Activated T-helper 1 cell treated with anti-CD3 and anti-CD28 coated beads, Interleukin-12 subunit alpha, Interleukin-12 subunit beta, Interleukin-2, Interleukin-4 antibody, amounts not matched to agents 30 ng/mL and 10 ng/mL and 1 ng/mL, durations not matched to agents 14 hours and 24 hours and 36 hours (primary cell): ENCODE data around the gene PLXNA3. TPM values are rescaled to one million over a fixed set of nuclear protein-coding genes. Genes with fewer than 3 reads are reported as not detected.

Experiments used
- DNase-seq: peaks from one replicate; pipeline ENCODE4 v3.0.0; 2021; ENCODE audit warnings: low spot score
- H3K27ac Mint-ChIP-seq: one replicate; pipeline ENCODE4 v1.8.0; 2021; ENCODE audit warnings: mild to moderate bottlenecking, mixed read lengths
- H3K27me3 Mint-ChIP-seq: one replicate; pipeline ENCODE4 v1.8.0; 2022; ENCODE audit warnings: mild to moderate bottlenecking, moderate library complexity, mixed read lengths; ENCODE audit not compliant: insufficient read depth
- H3K36me3 Mint-ChIP-seq: one replicate; pipeline ENCODE4 v1.8.0; 2021; ENCODE audit warnings: low read depth, mixed read lengths
- H3K4me1 Mint-ChIP-seq: one replicate; pipeline ENCODE4 v1.8.0; 2021; ENCODE audit warnings: low read depth, mixed read lengths
- H3K4me3 Mint-ChIP-seq: one replicate; pipeline ENCODE4 v1.8.0; 2021; ENCODE audit warnings: mild to moderate bottlenecking, moderate library complexity, mixed read lengths
- H3K9me3 Mint-ChIP-seq: one replicate; pipeline ENCODE4 v1.8.0; 2021; ENCODE audit warnings: mixed read lengths
- intact Hi-C: fragments of 100-400 bp; cut with micrococcal nuclease; formaldehyde crosslinking; loops from one replicate; pipeline ENCODE4 v1.15.1; 2024
- total RNA-seq: library from RNA; stranded (reverse); gene quantifications from 2 replicates; pipeline ENCODE4 v1.2.3, GENCODE V29; 2022

PLXNA3 gene
- total RNA-seq, 1 donor from 2014 or later: 45.4 TPM

- Mint-ChIP-seq H3K36me3 (peaks cover 12% of the 10 kb centered on the region), H3K4me3 (peak within 1 kb of the TSS; percentile 83), H3K9me3 (no peaks in the 10 kb centered on the region), H3K27me3 (no peaks in the 10 kb centered on the region), H3K4me1 (peaks cover 22% of the 10 kb centered on the region), H3K27ac (peak within 1 kb of the TSS; percentile 80)
- intact Hi-C loops: loop anchor here (1.0 to 2.0 kb wide), 3 partner anchors 16 to 88 kb away; partner anchors contain the start of gene FAM3A
- peak; percentile 88 for DNase-seq
Observed at GRCh38 chrX:154428176-154429171, 29.6 kb upstream of the PLXNA3 start, which contains the start of gene ATP6AP1. Gene ATP6AP1, plus strand, starts transcription at chrX:154428677. Its CDS starts 16 bp downstream, at chrX:154428693.

GRCh38 chrX:154429711-154430110 is 28.4 kb upstream of the PLXNA3 start:
- no peaks in the 10 kb centered on the region for H3K27me3 Mint-ChIP-seq
- intact Hi-C loops: loop anchor here (2.0 kb wide), 1 partner anchor 87 kb away; the partner anchor contains the start of gene FAM3A
- no peak for DNase-seq
- no peaks in the 10 kb centered on the region for H3K9me3 Mint-ChIP-seq
- H3K27ac Mint-ChIP-seq: peak overlapping the region; percentile 61
- H3K4me1 Mint-ChIP-seq: peaks cover 22% of the 10 kb centered on the region
- peaks cover 11% of the 10 kb centered on the region for H3K36me3 Mint-ChIP-seq
- H3K4me3 Mint-ChIP-seq: peak overlapping the region; percentile 83

- H3K36me3 Mint-ChIP-seq: peaks cover 11% of the 10 kb centered on the region
- DNase-seq: no peak
- H3K9me3 Mint-ChIP-seq: no peaks in the 10 kb centered on the region
- intact Hi-C loops: no loop called here
- H3K27ac Mint-ChIP-seq: peak overlapping the region; percentile 37
- H3K4me1 Mint-ChIP-seq: peaks cover 22% of the 10 kb centered on the region
- peak overlapping the region; percentile 49 for H3K4me3 Mint-ChIP-seq
- no peaks in the 10 kb centered on the region for H3K27me3 Mint-ChIP-seq
Observed at GRCh38 chrX:154430479-154430878, 27.6 kb upstream of the PLXNA3 start.

GRCh38 chrX:154430916-154431315 is 27.2 kb upstream of the PLXNA3 start:
- no peaks in the 10 kb centered on the region for H3K27me3 Mint-ChIP-seq
- no peaks in the 10 kb centered on the region for H3K9me3 Mint-ChIP-seq
- H3K4me3 Mint-ChIP-seq: no peak overlapping the region
- H3K4me1 Mint-ChIP-seq: peaks cover 23% of the 10 kb centered on the region
- no peak for DNase-seq
- H3K36me3 Mint-ChIP-seq: peaks cover 15% of the 10 kb centered on the region
- H3K27ac Mint-ChIP-seq: no peak overlapping the region
- intact Hi-C loops: no loop called here

GRCh38 chrX:154431341-154431740 is 26.7 kb upstream of the PLXNA3 start:
- no peak overlapping the region for H3K4me3 Mint-ChIP-seq
- peaks cover 19% of the 10 kb centered on the region for H3K36me3 Mint-ChIP-seq
- DNase-seq: no peak
- H3K4me1 Mint-ChIP-seq: peaks cover 27% of the 10 kb centered on the region
- H3K9me3 Mint-ChIP-seq: no peaks in the 10 kb centered on the region
- intact Hi-C loops: no loop called here
- H3K27ac Mint-ChIP-seq: peak overlapping the region; percentile 52
- H3K27me3 Mint-ChIP-seq: no peaks in the 10 kb centered on the region

GRCh38 chrX:154432210-154432609 is 25.9 kb upstream of the PLXNA3 start:
- Mint-ChIP-seq H3K27ac (no peak overlapping the region), H3K4me1 (peaks cover 28% of the 10 kb centered on the region), H3K9me3 (no peaks in the 10 kb centered on the region), H3K27me3 (no peaks in the 10 kb centered on the region), H3K36me3 (peaks cover 21% of the 10 kb centered on the region), H3K4me3 (no peak overlapping the region)
- intact Hi-C loops: no loop called here
- no peak for DNase-seq

- H3K27ac Mint-ChIP-seq: no peak overlapping the region
- intact Hi-C loops: no loop called here
- no peak for DNase-seq
- peaks cover 23% of the 10 kb centered on the region for H3K4me1 Mint-ChIP-seq
- no peaks in the 10 kb centered on the region for H3K27me3 Mint-ChIP-seq
- no peak overlapping the region for H3K4me3 Mint-ChIP-seq
- H3K9me3 Mint-ChIP-seq: no peaks in the 10 kb centered on the region
- H3K36me3 Mint-ChIP-seq: peaks cover 23% of the 10 kb centered on the region
Observed at GRCh38 chrX:154433605-154434004, 24.5 kb upstream of the PLXNA3 start.

- Mint-ChIP-seq H3K27ac (no peak overlapping the region), H3K4me1 (peaks cover 17% of the 10 kb centered on the region), H3K9me3 (no peaks in the 10 kb centered on the region), H3K4me3 (no peak overlapping the region), H3K27me3 (no peaks in the 10 kb centered on the region), H3K36me3 (peaks cover 25% of the 10 kb centered on the region)
- intact Hi-C loops: no loop called here
- DNase-seq: no peak
Observed at GRCh38 chrX:154434394-154435168, 23.5 kb upstream of the PLXNA3 start.

- peaks cover 25% of the 10 kb centered on the region for H3K36me3 Mint-ChIP-seq
- intact Hi-C loops: no loop called here
- no peaks in the 10 kb centered on the region for H3K27me3 Mint-ChIP-seq
Observed at GRCh38 chrX:154435171-154435733, 22.8 kb upstream of the PLXNA3 start.

GRCh38 chrX:154436374-154436982 is 21.6 kb upstream of the PLXNA3 start:
- Mint-ChIP-seq H3K27me3 (no peaks in the 10 kb centered on the region), H3K9me3 (no peaks in the 10 kb centered on the region), H3K4me1 (peaks cover 6% of the 10 kb centered on the region), H3K36me3 (peaks cover 22% of the 10 kb centered on the region), H3K4me3 (peak overlapping the region; percentile 83), H3K27ac (peak overlapping the region; percentile 76)
- DNase-seq: peak; percentile 49
- intact Hi-C loops: loop anchor here (2.0 kb wide), 1 partner anchor 42 kb away; the partner anchor contains the start of gene LAGE3

More at GRCh38 chrX:154435171-154435733, 22.8 kb upstream of the PLXNA3 start:
- Mint-ChIP-seq H3K27ac (peak overlapping the region; percentile 23), H3K9me3 (no peaks in the 10 kb centered on the region), H3K4me3 (peak overlapping the region; percentile 7), H3K4me1 (peaks cover 13% of the 10 kb centered on the region)
- DNase-seq: no peak

GRCh38 chrX:154436983-154437752 is 20.9 kb upstream of the PLXNA3 start, which contains the start of gene GDI1:
Gene GDI1, plus strand, starts transcription at chrX:154437154. Its CDS starts 101 bp downstream, at chrX:154437255.
- DNase-seq: peak; percentile 48
- Mint-ChIP-seq H3K27ac (peak within 1 kb of the TSS; percentile 77), H3K9me3 (no peaks in the 10 kb centered on the region), H3K4me3 (peak within 1 kb of the TSS; percentile 87), H3K36me3 (peaks cover 19% of the 10 kb centered on the region), H3K27me3 (no peaks in the 10 kb centered on the region), H3K4me1 (peaks cover 6% of the 10 kb centered on the region)
- intact Hi-C loops: loop anchor here (2.0 kb wide), 1 partner anchor 42 kb away; the partner anchor contains the start of gene LAGE3
